SU-DHL-6 (cell line): Measurements from ENCODE around the gene PPP1R27.

Experiments used
- CTCF ChIP-seq: fragments of 200-600 bp; sonication (generic); IDR thresholded peaks from one replicate; pipeline ENCODE4 v1.5.1; 2017; ENCODE audit warnings: antibody characterized with exemption, mild to moderate bottlenecking, low read length, moderate library complexity; ENCODE audit not compliant: insufficient read depth, poor library complexity, severe bottlenecking
- EZH2phosphoT487 ChIP-seq: fragments of 200-600 bp; sonication (generic), shearing (Covaris generic); conservative IDR thresholded peaks from 2 replicates; pipeline ENCODE4 v1.6.1; 2018; ENCODE audit warnings: mild to moderate bottlenecking, antibody characterized with exemption, low read length, moderate library complexity, mixed read lengths

DNA sequence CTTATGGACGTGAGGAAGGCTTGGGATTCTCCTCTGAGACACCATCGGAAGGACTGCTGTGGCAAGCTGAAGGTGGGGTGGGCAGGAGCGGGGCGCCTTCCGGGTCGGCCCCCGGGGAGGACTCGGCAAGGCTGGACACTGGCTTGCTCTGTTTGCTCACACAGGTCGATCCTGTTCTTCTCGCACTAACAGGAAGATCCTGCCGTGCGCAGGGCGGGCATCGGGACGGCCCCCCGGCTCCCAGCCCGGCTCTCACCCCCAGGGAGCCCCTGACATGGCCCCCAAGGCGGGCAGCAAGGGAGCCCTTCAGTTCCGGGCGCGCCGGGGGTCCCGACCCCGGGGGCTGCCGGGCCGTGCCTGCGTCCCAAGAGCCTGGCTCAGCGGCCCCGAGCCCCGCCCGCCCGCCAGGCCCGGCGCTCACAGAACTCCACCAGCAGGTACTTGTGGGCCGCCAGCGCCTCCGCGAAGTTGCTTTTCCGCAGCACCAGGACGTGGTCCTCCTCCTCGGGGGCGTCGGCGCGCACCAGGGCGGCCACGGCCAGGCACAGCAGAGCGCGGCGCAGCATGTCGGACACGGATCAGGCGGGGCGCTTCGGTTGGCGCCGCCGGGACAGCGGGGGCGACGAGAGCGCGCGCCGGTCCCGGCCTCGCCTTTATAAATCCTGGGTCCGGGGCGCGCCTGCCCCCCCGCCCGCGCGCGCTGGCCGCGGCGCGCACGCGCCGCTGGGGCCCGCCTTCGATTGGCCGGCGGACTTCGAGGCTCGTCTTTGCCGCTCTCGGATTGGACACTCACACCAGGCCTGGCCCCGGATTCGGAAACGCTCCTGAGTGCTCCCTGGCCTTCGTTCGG, 25.3 kb upstream of the PPP1R27 start, which contains the start of gene P4HB:
- no peak for TF ChIP-seq CTCF
- TF ChIP-seq EZH2phosphoT487 = no peak
